Activated CD4-positive, alpha-beta T cell treated with anti-CD3 and anti-CD28 coated beads for 1 hour (primary cell): Measurements from ENCODE around the gene COX14.

Experiments
- DNase-seq: peaks from one replicate; pipeline ENCODE4 v3.0.0-alpha.2; 2020

COX14 gene

GRCh38 chr12:50085615-50086072 lies 26.4 kb upstream of the COX14 start:
- no peak for DNase-seq

GRCh38 chr12:50086148-50086547 lies 25.9 kb upstream of the COX14 start:
- no peak for DNase-seq

DNA sequence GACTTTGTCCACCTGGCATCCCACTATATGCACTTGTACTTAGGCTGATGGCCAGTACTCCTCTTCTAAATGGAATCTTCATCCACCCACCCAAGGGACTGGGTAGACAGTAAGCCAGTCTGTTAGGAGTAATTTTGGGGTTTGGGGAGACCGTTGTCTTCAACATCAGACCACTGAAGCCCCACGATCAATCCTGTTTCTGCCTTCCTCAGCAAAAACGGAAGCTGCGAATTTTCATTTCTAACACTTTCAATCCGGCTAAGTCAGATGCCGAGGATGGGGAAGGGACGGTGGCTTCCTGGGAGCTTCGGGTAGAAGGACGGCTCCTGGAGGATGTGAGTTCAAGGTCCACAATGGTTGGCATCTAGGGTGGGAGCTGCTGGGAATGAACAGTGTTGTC lies 24.9 kb upstream of the COX14 start:
- no peak for DNase-seq

DNA sequence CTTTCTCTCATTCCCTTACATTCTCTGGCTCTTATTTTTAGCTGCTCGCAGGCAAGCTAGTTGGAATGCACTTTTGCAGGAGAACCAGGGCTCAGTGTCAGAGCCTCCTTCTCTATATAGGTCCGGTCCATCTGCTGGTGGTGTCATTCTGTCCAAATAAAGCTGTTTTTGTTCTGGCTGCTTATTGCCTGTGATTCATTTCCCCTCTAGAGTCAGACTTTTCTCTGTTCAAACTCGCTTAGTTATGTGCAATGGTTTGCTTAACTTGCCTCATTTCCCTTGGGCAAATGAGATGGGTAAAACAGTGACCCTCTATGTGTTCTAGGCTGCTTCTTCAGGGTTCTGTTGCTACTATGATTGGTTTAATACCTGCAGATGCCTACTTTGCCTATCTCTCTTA lies 24.0 kb upstream of the COX14 start:
- DNase-seq, result no peak

DNA sequence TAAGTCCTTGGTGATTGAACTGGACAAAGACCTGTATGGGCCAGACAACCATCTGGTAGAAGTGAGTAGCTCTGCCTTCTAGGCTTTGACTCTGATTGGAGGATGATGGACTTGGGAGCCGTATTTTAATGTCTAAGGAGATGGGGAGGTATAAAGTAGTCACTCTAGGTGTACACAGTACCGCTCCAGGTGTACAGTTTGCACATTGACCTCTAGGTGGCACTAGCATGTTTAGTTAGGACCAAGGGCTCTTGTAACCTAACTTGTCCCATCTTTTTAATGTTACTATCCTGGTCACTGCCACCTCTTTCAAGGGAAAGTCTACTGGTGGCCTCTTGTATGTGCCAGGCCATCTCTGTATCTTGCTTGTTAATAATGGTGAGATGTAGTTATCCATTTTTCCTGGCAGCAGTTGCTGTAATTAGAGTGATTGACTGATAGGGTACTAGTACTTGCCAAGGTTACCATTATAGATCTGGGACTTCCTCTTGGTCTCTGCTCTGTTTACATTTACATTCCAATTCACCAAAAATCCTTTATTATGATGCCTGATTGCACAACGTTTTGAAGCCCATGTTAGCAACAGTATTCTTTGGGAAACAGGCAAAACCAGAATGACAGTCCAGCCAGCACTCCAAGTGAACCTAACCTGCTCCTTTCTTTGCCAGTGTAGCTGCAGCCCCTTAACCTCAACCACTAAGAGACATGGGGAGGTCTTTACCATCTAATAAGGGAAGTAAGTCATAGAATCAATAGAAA lies 23.3 kb upstream of the COX14 start:
- DNase-seq, result no peak

- no peak for DNase-seq
Measured at GRCh38 chr12:50089730-50090129, 22.3 kb upstream of the COX14 start.

- no peak for DNase-seq
Measured at GRCh38 chr12:50090391-50090790, 21.6 kb upstream of the COX14 start.

DNA sequence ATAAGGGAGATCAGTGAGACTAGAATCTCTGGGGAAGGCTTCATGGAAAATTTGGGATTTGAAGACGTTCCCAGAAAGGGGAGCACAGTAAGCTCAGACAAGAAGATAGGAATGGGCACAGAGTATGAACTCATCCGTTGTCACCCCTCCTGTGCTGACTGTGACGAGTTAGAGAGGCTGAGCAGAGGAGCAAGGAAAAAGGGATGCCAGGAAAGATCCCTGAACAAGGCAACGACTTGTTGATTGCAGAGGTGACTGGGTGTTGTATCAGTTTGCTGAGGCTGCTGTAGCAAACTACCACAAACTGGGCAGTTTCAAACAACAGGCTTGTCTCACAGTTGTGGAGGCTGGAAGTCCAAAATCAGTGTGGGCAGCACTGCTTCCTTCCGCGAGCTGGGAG lies 14.1 kb upstream of the COX14 start:
- DNase-seq, result no peak

DNA sequence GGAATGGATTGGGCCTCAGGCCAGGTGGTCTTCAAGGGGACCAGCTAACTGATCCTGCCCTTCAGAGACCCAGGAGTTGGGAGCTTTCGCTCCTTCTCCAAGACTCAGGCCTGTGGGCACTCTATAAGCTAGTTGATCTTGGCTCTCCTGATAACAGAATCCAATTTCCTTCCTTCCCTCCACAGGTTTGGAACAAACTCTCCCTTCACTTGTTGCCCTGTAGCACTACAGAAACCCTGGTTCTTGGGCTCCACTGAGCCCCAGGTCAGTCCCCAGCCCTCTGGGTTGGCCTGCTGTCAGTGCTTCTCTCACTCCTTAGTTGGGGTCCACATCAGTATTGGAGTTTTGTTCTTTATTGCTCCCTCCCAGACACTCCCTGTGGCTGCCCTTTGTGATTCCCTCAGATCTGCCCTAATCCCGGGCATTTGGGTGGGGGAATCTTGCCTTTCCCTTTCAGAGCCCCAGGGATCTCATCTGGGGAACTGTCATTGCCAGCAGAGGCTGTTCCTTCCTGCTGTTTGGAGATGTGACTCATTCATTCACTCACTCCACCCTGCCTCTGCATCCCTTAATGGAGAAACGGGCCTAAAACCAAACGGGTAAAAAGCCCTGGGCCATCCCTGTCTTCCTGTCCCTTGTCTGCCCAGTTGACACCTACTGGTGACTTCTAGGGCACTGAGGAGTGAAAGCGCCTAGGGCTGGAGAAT lies 12.6 kb upstream of the COX14 start:
- no peak for DNase-seq

DNA sequence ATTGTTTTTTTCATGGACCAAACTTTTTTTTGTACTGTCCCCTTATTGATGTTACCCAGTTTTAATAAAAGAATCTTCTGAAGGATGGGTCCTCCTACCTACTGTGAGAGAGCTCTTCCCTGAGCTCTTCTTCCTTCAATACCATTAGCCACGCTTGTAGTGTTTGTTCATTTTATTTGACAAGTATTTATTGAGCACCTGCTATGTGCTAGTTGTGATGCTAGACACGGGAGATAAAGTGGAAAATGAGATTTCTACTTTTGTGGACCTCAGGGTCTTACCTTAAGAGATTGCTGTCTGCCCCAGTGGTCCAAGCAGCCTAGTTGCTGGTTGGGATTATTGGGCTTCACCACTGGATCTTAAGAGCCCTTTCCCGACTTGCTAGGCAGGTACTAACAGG lies 11.5 kb upstream of the COX14 start:
- DNase-seq, result no peak

DNA sequence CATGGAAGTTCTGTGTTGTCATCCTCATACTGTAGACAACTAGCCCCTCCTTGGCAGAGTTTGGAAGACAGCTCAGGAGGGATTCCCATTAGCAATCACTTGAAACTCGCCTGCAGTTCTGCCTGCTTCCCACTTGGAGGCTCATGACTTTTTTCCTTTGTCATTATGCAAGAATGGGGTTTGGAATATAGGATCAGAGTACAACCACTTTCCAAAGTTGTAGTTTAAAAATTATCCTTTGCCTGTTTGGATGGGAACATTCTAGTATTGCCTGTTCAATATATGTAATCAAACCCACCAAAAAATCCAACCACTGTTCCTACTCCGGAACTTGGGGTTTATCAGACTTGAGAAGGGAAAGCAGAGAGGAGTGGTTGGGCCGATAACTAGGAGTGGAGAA lies 10.4 kb upstream of the COX14 start:
- DNase-seq, result no peak

DNA sequence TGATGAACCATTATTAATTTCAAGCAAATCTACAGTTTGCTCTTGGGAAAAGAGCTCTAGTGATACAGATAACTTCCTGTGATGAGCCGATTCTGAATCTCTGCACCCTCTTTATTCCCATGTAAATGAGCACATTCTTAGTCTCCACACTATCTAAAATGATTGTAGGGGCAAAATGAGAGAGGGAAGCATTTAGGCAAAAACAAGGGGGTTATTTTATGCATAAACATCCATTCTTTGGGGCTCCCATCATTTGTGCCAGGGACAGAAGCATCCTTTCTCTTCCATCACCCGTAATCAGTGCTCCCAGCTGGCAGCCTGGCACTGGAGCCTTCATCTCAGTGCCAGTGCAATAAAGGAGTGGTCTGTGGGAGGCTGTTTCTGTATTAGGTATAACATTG lies 9.9 kb upstream of the COX14 start:
- no peak for DNase-seq

GRCh38 chr12:50102646-50103309 lies 9.3 kb upstream of the COX14 start:
- no peak for DNase-seq

DNA sequence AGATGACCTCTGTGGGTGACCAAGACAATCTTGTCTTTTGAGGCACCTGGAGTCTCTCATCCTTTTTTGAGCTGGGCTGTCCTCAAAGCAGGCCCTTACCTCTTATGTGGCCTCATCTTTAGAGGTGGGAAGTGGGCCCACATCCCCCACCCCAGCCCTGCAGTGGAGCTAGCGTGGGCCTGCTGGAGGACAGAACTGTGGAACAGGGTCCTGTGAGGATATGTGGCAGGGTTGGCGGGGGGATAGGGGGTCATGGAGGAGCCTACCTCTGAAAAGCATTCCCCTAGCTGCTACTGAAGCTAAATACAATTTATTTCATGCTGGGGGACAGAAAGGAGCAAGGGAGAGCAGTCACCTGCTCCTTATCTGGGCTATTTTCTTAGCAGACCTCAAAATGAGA lies 8.7 kb upstream of the COX14 start:
- DNase-seq, result no peak

DNA sequence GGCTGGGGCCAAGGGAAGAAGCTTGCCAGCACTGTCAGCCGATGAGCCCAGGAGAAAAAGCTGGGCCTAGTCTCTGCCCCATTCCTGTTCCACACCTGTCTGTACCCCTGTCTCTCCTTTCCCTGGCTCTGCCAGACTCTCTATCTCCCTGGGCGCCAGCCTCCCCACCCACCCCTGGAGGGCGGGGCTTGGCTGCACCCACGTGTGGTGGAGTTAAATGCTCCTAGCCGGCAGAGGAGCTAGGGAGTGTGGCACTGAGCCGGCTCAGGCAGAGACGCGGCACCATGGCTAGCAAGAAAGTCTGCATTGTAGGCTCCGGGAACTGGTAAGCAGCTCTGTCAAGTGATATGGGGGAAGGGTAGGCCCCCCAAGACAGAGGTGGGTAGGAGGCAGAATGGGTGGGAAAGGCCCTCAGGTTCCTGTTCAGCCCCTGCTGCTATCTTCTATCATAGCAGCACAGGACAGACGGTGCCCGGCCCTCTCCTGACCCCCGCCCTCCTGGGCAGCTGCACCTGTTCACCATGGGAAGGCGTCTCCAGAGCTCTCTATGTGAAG lies 8.2 kb upstream of the COX14 start, which contains the start of gene GPD1:
TSS of gene GPD1 (plus strand) at position 242 of the 555 bp plus-strand sequence. CDS start at position 285, 43 bp downstream.
- no peak for DNase-seq

- no peak for DNase-seq
Measured at GRCh38 chr12:50104417-50105366, 7.3 kb upstream of the COX14 start.

DNA sequence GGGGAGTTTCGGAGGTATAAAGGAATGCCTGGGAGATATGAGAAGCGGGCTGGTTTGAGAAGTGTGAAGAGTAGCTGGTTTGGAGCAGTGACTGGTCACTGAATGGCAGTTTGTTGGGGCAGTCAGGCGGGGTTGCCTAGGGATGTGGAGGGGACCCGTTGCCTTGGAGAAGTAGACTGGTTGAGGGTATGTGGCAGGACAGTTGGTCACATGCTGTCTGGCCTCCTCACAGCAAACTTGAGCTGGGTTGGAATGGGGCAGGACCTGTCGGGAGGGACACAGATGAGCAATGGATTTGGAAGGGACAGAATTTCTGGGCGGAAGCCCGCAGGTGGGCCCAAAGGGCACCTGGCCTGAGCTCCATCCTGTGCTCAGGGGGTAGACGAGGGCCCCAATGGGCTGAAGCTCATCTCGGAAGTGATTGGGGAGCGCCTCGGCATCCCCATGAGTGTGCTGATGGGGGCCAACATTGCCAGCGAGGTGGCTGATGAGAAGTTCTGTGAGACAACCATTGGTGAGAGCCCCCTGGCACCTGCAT lies 6.1 kb upstream of the COX14 start:
- no peak for DNase-seq

DNA sequence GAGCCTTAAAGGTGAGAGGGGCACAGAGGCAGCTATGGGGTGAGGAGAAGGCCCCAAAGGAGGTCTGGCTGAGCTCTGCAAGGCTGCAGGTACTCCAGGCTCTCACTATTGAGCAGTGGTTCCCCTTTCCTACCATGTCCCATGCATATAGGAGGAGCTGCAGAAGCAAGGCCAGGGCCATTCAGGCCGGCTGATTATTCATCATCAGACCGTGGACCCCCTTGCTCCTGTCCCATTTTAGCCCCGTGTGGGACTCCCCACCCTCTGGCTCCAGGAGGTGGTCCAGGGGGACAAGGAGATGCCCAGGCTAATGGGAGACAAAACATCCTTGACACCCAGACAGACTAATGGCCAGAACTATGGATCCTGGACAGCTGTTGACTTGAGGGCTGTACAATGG lies 5.1 kb upstream of the COX14 start:
- DNase-seq, result no peak

DNA sequence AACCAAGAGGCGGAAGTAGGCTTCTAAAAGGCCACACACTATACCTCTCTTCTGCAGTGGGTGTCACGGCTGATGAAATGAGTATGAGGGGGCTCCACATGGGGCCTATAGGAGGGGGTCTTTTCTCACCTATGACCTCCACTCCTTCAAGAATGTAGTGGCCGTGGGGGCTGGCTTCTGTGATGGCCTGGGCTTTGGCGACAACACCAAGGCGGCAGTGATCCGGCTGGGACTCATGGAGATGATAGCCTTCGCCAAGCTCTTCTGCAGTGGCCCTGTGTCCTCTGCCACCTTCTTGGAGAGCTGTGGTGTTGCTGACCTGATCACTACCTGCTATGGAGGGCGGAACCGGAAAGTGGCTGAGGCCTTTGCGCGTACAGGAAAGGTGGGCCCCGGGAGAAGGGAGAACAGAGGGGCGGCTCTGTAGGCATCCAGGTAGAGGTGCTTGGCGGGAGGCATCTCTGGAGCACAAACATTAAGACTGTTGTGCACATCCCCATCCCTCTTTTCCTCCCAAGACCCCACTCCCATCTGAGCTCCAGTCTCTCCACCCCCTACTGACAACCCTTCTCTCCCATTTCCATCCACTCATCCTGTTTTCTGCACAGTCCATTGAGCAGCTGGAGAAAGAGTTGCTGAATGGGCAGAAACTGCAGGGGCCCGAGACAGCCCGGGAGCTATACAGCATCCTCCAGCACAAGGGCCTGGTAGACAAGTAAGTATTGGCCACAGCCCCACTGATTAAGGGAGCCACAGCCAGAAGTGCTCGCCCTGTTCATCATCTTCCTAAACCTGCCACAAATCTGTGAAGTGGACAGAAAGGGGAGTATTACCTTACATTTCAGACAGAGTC lies 4.4 kb upstream of the COX14 start:
- DNase-seq, result no peak

- DNase-seq, result no peak
Measured at GRCh38 chr12:50109319-50109718, 2.7 kb upstream of the COX14 start.

- no peak for DNase-seq
Measured at GRCh38 chr12:50110127-50110761, 1.8 kb upstream of the COX14 start.
